ENCODE measurements around the gene AMBP. TPM values are rescaled to one million over a fixed set of nuclear protein-coding genes. Genes with fewer than 3 reads are reported as not detected.

Gene AMBP
- total and polyA plus RNA-seq, 2 of the 13 experiments (the other 11 are each of a cell fraction or from before 2014, with no cell fraction given): 1,510 to 2,580 TPM

- TF ChIP-seq, protein P1, sequence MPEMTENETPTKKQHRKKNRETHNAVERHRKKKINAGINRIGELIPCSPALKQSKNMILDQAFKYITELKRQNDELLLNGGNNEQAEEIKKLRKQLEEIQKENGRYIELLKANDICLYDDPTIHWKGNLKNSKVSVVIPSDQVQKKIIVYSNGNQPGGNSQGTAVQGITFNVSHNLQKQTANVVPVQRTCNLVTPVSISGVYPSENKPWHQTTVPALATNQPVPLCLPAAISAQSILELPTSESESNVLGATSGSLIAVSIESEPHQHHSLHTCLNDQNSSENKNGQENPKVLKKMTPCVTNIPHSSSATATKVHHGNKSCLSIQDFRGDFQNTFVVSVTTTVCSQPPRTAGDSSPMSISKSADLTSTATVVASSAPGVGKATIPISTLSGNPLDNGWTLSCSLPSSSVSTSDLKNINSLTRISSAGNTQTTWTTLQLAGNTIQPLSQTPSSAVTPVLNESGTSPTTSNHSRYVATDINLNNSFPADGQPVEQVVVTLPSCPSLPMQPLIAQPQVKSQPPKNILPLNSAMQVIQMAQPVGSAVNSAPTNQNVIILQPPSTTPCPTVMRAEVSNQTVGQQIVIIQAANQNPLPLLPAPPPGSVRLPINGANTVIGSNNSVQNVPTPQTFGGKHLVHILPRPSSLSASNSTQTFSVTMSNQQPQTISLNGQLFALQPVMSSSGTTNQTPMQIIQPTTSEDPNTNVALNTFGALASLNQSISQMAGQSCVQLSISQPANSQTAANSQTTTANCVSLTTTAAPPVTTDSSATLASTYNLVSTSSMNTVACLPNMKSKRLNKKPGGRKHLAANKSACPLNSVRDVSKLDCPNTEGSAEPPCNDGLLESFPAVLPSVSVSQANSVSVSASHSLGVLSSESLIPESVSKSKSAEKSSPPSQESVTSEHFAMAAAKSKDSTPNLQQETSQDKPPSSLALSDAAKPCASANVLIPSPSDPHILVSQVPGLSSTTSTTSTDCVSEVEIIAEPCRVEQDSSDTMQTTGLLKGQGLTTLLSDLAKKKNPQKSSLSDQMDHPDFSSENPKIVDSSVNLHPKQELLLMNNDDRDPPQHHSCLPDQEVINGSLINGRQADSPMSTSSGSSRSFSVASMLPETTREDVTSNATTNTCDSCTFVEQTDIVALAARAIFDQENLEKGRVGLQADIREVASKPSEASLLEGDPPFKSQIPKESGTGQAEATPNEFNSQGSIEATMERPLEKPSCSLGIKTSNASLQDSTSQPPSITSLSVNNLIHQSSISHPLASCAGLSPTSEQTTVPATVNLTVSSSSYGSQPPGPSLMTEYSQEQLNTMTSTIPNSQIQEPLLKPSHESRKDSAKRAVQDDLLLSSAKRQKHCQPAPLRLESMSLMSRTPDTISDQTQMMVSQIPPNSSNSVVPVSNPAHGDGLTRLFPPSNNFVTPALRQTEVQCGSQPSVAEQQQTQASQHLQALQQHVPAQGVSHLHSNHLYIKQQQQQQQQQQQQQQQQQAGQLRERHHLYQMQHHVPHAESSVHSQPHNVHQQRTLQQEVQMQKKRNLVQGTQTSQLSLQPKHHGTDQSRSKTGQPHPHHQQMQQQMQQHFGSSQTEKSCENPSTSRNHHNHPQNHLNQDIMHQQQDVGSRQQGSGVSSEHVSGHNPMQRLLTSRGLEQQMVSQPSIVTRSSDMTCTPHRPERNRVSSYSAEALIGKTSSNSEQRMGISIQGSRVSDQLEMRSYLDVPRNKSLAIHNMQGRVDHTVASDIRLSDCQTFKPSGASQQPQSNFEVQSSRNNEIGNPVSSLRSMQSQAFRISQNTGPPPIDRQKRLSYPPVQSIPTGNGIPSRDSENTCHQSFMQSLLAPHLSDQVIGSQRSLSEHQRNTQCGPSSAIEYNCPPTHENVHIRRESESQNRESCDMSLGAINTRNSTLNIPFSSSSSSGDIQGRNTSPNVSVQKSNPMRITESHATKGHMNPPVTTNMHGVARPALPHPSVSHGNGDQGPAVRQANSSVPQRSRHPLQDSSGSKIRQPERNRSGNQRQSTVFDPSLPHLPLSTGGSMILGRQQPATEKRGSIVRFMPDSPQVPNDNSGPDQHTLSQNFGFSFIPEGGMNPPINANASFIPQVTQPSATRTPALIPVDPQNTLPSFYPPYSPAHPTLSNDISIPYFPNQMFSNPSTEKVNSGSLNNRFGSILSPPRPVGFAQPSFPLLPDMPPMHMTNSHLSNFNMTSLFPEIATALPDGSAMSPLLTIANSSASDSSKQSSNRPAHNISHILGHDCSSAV (CRISPR knock-in tag; IDR thresholded peaks at IDR 0.05; ENCODE audit: borderline replicate concordance): no peak
- TF ChIP-seq MEIS1 (CRISPR knock-in tag; IDR thresholded peaks at IDR 0.05; ENCODE audit: borderline replicate concordance): 0 out of 2 replicates have a peak, but pooled peaks have one; percentile 45
- TF ChIP-seq, protein P2, sequence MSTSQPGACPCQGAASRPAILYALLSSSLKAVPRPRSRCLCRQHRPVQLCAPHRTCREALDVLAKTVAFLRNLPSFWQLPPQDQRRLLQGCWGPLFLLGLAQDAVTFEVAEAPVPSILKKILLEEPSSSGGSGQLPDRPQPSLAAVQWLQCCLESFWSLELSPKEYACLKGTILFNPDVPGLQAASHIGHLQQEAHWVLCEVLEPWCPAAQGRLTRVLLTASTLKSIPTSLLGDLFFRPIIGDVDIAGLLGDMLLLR (CRISPR knock-in tag; IDR thresholded peaks at IDR 0.05): no peak
- TF ChIP-seq CENPX (CRISPR knock-in tag; IDR thresholded peaks at IDR 0.05): no peak
- no peak for TF ChIP-seq SP140L (CRISPR knock-in tag; IDR thresholded peaks at IDR 0.05; ENCODE audit: borderline replicate concordance)
- no peak; the same call in 1 of the 2 replicates for TF ChIP-seq KMT2B (CRISPR knock-in tag; IDR thresholded peaks at IDR 0.05)
- TF ChIP-seq, protein P3, sequence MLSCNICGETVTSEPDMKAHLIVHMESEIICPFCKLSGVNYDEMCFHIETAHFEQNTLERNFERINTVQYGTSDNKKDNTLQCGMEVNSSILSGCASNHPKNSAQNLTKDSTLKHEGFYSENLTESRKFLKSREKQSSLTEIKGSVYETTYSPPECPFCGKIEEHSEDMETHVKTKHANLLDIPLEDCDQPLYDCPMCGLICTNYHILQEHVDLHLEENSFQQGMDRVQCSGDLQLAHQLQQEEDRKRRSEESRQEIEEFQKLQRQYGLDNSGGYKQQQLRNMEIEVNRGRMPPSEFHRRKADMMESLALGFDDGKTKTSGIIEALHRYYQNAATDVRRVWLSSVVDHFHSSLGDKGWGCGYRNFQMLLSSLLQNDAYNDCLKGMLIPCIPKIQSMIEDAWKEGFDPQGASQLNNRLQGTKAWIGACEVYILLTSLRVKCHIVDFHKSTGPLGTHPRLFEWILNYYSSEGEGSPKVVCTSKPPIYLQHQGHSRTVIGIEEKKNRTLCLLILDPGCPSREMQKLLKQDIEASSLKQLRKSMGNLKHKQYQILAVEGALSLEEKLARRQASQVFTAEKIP (CRISPR knock-in tag; IDR thresholded peaks at IDR 0.05; ENCODE audit: borderline replicate concordance): no peak
- TF ChIP-seq RFXAP (CRISPR knock-in tag; IDR thresholded peaks at IDR 0.05; ENCODE audit: borderline replicate concordance): peak; percentile 79; the same call in 1 of the 2 replicates
- peak; percentile 61 for TF ChIP-seq CEBPG (CRISPR knock-in tag; IDR thresholded peaks at IDR 0.05)
- no peak for TF ChIP-seq ARID2 (CRISPR knock-in tag; IDR thresholded peaks at IDR 0.05; ENCODE audit: borderline replicate concordance)
- TF ChIP-seq CBX5 (CRISPR knock-in tag; IDR thresholded peaks at IDR 0.05; ENCODE audit: borderline replicate concordance): peak; percentile 84; the same call in 1 of the 2 replicates
- TF ChIP-seq ZNF749 (CRISPR knock-in tag; IDR thresholded peaks at IDR 0.05; ENCODE audit: borderline replicate concordance): no peak
- no peak for TF ChIP-seq JARID2 (CRISPR knock-in tag; IDR thresholded peaks at IDR 0.05; ENCODE audit: insufficient replicate concordance)
- no peak for TF ChIP-seq ATF1 (CRISPR knock-in tag; IDR thresholded peaks at IDR 0.05)
- TF ChIP-seq ZNF615 (CRISPR knock-in tag; IDR thresholded peaks at IDR 0.05; ENCODE audit: borderline replicate concordance): no peak
- TF ChIP-seq NKX3-1 (CRISPR knock-in tag; IDR thresholded peaks at IDR 0.05): no peak
- peak; percentile 78 for TF ChIP-seq HDAC2 (CRISPR knock-in tag; IDR thresholded peaks at IDR 0.05)
Measured at GRCh38 chr9:114108016-114108833, 30.1 kb upstream of the AMBP start (continued).
